Suprapubic skin (tissue), 4 donors: ENCODE measurements around the gene FGD3. TPM values are rescaled to one million over a fixed set of nuclear protein-coding genes. Genes with fewer than 3 reads are reported as not detected.

Source experiments
- DNase-seq, 2 donors: peaks; one replicate each; pipeline ENCODE4 v3.0.0-alpha.2; 2019; ENCODE audit warnings: low spot score in 2 of 2
- H3K27ac ChIP-seq: fragments of 200-600 bp; sonication (generic); one replicate; pipeline ENCODE4 v1.5.1; 2019
- H3K27me3 ChIP-seq: fragments of 200-600 bp; sonication (generic); one replicate; pipeline ENCODE4 v1.5.1; 2019
- H3K36me3 ChIP-seq: fragments of 200-600 bp; sonication (generic); one replicate; pipeline ENCODE4 v1.5.1; 2019
- H3K4me1 ChIP-seq: fragments of 200-600 bp; sonication (generic); one replicate; pipeline ENCODE4 v1.5.1; 2019
- H3K4me3 ChIP-seq: fragments of 200-600 bp; sonication (generic); one replicate; pipeline ENCODE4 v1.5.1; 2019; ENCODE audit warnings: mild to moderate bottlenecking
- H3K9me3 ChIP-seq: fragments of 200-600 bp; sonication (generic); one replicate; pipeline ENCODE4 v1.5.1; 2019
- CTCF ChIP-seq, 2 donors: fragments of 200-600 bp in 1 of 2; fragments of 450-650 bp in 1 of 2; sonication (generic) in 1 of 2; IDR thresholded peaks; one replicate each; pipeline ENCODE4 v1.5.1; 2016 to 2019; ENCODE audit warnings: antibody characterized with exemption in 2 of 2, mild to moderate bottlenecking in 1 of 2, moderate library complexity in 1 of 2
- EP300 ChIP-seq: sonication (generic); formaldehyde crosslinking; IDR thresholded peaks from one replicate; pipeline ENCODE4 v1.6.1; 2017; ENCODE audit warnings: antibody characterized with exemption
- POLR2A ChIP-seq, 2 donors: fragments of 450-650 bp; IDR thresholded peaks; one replicate each; pipeline ENCODE4 v1.6.1; 2017; ENCODE audit warnings: antibody characterized with exemption in 2 of 2, mild to moderate bottlenecking in 2 of 2, moderate library complexity in 2 of 2
- POLR2AphosphoS5 ChIP-seq, 3 donors: sonication (generic); formaldehyde crosslinking; IDR thresholded peaks; one replicate each; pipeline ENCODE4 v1.6.1; 2017; ENCODE audit warnings: antibody characterized with exemption in 3 of 3
- WGBS: methylation state at CpG from one replicate; pipeline ENCODE4 v1.1.5; 2018; 5-methylcytosine and 5-hydroxymethylcytosine counted together
- total RNA-seq, 4 donors: library from RNA; depleted of rRNA; stranded (reverse); fragments of >200 nt; gene quantifications; one replicate each; pipeline ENCODE4 v1.1.0, GENCODE V29; 2016

The FGD3 gene
- total RNA-seq, 4 donors from 2014 or later = 4.6 to 9.2 (median 6.6) TPM

- H3K4me3 ChIP-seq = no peak overlapping the region
- WGBS = 76% methylated on average over 2 of the region's 2 CpGs
- no peak for DNase-seq
- H3K36me3 ChIP-seq = no peaks in the 10 kb centered on the region
- H3K9me3 ChIP-seq = no peaks in the 10 kb centered on the region
- H3K27me3 ChIP-seq = no peaks in the 10 kb centered on the region
- H3K4me1 ChIP-seq = no peaks in the 10 kb centered on the region
- no peak for TF ChIP-seq CTCF (IDR thresholded peaks at IDR 0.05)
- no peak for TF ChIP-seq POLR2A (IDR thresholded peaks at IDR 0.05)
- no peak for TF ChIP-seq EP300
- no peak for TF ChIP-seq POLR2AphosphoS5 (IDR thresholded peaks at IDR 0.05)
- no peak overlapping the region for H3K27ac ChIP-seq
Measured at GRCh38 chr9:93045521-93045920, 98.2 kb downstream of the FGD3 start.

- H3K4me1 ChIP-seq = no peaks in the 10 kb centered on the region
- DNase-seq = no peak
- TF ChIP-seq EP300 (no peak), POLR2AphosphoS5 (IDR thresholded peaks at IDR 0.05) (no peak), CTCF (IDR thresholded peaks at IDR 0.05) (no peak), POLR2A (IDR thresholded peaks at IDR 0.05) (no peak)
- 82% methylated on average over 8 of the region's 8 CpGs for WGBS
- no peaks in the 10 kb centered on the region for H3K27me3 ChIP-seq
- H3K36me3 ChIP-seq = no peaks in the 10 kb centered on the region
- no peaks in the 10 kb centered on the region for H3K9me3 ChIP-seq
- no peak overlapping the region for H3K27ac ChIP-seq
- H3K4me3 ChIP-seq = no peak overlapping the region
Measured at GRCh38 chr9:93048566-93049448, 101.5 kb downstream of the FGD3 start.

- Histone ChIP-seq H3K27me3 (no peaks in the 10 kb centered on the region), H3K4me3 (no peak overlapping the region), H3K27ac (no peak overlapping the region), H3K9me3 (no peaks in the 10 kb centered on the region), H3K36me3 (no peaks in the 10 kb centered on the region), H3K4me1 (no peaks in the 10 kb centered on the region)
- 84% methylated on average over 4 of the region's 4 CpGs for WGBS
- no peak for DNase-seq
- TF ChIP-seq POLR2AphosphoS5 (IDR thresholded peaks at IDR 0.05) = no peak
- no peak for TF ChIP-seq CTCF (IDR thresholded peaks at IDR 0.05)
- no peak for TF ChIP-seq POLR2A (IDR thresholded peaks at IDR 0.05)
- no peak for TF ChIP-seq EP300
Measured at GRCh38 chr9:93049491-93049890, 102.2 kb downstream of the FGD3 start.

- no peak overlapping the region for H3K27ac ChIP-seq
- no peak overlapping the region for H3K4me3 ChIP-seq
- DNase-seq = no peak
- no peaks in the 10 kb centered on the region for H3K36me3 ChIP-seq
- no peaks in the 10 kb centered on the region for H3K4me1 ChIP-seq
- H3K9me3 ChIP-seq = no peaks in the 10 kb centered on the region
- H3K27me3 ChIP-seq = no peaks in the 10 kb centered on the region
- TF ChIP-seq CTCF (IDR thresholded peaks at IDR 0.05) = no peak
- TF ChIP-seq POLR2A (IDR thresholded peaks at IDR 0.05) = no peak
- TF ChIP-seq POLR2AphosphoS5 (IDR thresholded peaks at IDR 0.05) = no peak
- TF ChIP-seq EP300 = no peak
- 94% methylated on average over 4 of the region's 4 CpGs for WGBS
Measured at GRCh38 chr9:93050231-93050630, 102.9 kb downstream of the FGD3 start.

- 45% methylated on average over 6 of the region's 6 CpGs for whole genome bisulfite sequencing
- H3K4me3 ChIP-seq = no peak overlapping the region
- H3K36me3 ChIP-seq = no peaks in the 10 kb centered on the region
- no peak for TF ChIP-seq CTCF (IDR thresholded peaks at IDR 0.05)
- no peak for TF ChIP-seq POLR2AphosphoS5 (IDR thresholded peaks at IDR 0.05)
- no peak for TF ChIP-seq EP300
- TF ChIP-seq POLR2A (IDR thresholded peaks at IDR 0.05) = no peak
- DNase-seq = no peak
- no peaks in the 10 kb centered on the region for H3K9me3 ChIP-seq
- no peak overlapping the region for H3K27ac ChIP-seq
- H3K27me3 ChIP-seq = no peaks in the 10 kb centered on the region
- no peaks in the 10 kb centered on the region for H3K4me1 ChIP-seq
Measured at GRCh38 chr9:93051680-93052089, 104.4 kb downstream of the FGD3 start.
